HK-2 (cell line): Measurements from ENCODE around the gene KCTD20.
"Not testable (repeated sequence)": the region's sequence is repeated elsewhere in the genome, so short reads cannot be mapped to it uniquely, and the experiment has no call there.

Experiments
- DNase-seq: peaks from one replicate; pipeline ENCODE4 v3.0.0-alpha.2; 2018; ENCODE audit not compliant: unreplicated experiment

The KCTD20 gene

DNA sequence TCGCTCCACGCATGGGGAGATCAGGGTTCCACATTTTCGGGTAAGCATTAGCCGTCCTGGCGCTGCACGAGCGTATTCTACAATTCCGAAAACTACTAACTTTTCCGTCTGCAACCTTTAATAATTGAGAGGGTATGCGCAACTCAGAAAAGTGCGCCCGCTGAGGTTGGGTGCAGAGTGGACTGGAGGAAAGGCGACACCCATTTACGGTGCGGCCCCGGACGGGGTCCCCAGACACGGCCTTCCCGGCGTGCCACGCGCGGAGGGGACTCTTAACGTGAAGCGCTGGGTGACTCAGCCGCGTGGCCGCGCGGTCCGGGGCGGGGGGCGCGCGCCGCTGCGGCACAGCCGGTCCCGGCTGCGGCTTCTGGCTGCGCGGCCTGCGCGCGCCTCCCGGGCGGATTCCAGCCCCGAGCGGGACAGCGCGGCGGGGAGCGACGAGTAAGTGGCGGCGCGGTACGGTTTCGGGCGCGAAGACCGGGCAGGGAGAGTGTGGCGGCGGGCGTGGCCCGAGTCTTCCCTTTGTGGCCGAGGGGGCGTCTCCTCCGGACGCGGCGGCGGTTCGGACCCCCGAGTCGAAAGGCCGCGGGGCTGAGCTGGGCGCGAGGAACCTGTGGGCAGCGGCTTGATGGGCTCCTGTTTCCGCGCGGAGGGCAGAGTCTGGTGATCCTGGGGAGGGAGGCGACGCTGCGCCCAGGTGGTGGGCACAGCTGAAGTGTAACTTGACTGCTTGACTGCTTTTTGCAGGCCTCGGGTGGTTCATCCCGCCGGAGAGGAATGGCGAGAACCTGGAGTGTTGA, at the start of gene KCTD20, which contains the start of gene PXT1:
KCTD20 (plus strand) TSS at position 330 of the 800 bp plus-strand sequence. CDS start 27,098 bp downstream, outside the sequence.
PXT1 (minus strand) TSS at position 184 of the 800 bp plus-strand sequence. CDS start 16,772 bp downstream, outside the sequence.
- DNase-seq, result peak; percentile 85

DNA sequence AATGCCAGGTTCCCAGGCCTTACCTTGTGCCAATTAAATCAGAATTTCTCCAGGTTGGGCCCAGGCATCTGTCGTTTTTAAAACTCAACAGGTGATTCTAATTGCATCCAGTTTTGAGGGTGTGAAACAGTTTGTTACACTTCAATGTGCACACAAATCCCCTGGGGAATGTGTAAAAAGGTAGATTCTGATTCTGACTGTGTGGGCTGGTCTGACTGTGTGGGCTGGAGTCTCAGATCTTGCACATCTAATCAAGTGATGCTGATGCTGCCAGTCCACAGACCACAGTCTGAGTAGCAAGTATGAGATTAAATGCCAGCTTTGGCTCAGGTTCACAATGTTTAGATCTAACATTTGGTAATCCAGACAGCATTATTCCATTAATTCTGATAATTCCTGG, 42.8 kb upstream of the KCTD20 start:
- no peak for DNase-seq

DNA sequence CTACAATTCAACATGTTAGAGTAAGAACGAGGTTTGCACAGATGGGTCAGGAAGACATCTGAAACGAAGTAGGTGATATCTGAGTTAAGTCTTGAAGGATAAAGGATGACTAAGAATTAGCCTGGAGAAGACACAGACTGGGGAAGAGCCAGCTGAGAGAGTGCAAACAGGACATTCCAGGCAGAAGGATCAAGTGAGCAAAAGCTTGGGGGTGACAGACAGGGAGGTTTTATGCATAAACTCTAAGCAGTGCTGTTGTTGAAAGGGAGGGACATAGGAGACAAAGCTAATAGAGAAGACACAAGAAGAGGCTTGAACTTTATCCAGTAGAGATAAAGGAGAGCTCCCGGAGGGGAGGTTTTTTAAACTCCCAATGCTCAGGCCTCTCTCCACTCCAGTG, 40.3 kb upstream of the KCTD20 start:
- no peak for DNase-seq

DNA sequence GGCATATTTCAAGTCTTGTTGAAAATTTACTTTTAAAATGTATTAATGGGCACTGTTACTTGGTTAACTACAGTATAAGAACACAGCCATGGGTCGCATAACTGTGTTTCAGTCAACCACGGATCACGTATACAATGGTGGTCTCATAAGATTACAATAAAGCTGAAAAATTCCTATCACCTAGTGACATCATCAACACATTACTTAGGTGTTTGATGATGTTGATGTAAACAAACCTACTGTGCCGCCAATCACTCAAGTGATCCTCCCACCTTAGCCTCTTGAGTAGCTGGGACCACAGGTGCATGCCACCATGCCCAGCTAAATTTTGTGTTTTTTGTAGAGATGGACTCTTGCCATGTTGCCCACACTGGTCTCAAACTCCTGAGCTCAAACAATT, 38.6 kb upstream of the KCTD20 start:
- DNase-seq, result no peak

DNA sequence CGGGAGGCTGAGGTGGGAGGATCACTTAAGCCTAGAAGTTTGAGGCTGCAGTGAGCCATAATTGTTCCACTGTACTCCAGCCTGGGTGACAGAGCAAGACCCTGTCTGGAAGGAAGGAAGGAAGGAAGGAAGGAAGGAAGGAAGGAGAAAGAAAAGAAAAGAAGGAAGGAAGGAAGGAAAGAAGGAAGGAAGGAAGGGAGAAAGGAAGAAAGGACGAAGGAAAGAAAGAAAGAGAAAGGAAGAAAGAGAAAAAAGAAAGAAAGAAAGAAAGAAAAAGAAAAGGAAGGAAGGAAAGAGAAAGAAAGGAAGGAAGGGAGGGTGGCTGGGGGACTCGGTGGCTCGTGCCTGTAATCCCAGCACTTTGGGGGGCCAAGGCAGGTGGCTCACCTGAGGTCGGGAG, 33.1 kb upstream of the KCTD20 start:
- not testable (repeated sequence) for DNase-seq

DNA sequence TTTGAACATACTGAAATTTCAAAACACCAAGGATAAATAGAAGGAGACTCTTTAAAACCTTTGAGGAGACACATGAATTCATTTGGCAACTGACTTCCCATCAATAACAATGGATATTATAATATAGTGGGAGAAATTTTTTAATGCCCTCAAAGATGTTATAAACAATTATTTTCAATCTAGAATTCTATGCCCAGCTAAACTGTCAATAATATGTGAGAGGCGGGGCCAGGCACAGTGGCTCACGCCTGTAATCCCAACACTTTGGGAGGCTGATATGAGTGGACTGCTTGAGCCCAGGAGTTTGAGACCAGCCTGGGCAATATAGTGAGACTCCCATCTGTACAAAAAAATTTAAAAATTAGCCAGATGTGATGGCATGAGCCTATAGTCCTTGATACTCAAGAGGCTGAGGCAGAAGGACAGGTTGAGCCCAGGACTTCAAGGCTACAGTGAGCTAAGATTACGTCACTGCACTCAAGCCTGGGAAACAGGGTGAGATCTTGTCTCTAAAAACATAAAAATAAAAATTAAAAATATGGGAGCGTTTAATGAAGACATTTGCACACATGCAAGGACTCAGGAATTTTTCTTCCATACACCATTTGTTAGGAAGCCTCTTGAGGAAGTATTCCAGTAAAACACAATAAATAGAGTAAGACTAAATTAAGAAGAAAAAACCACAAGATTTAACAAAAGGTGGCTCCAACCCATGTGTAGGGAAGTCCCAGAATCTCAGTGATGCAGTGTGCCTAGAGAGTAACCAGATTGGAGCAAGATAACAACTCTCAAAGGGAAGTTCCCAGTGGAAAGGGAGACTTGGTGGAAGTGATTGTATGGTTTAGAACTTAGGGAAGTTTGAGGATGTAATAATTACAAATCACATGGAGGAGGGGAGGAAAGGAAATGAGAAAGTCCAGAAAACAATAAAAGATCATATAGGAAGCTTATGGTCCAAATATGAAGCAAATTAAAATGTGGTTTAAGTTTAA, 29.0 kb upstream of the KCTD20 start:
- DNase-seq, result no peak

DNA sequence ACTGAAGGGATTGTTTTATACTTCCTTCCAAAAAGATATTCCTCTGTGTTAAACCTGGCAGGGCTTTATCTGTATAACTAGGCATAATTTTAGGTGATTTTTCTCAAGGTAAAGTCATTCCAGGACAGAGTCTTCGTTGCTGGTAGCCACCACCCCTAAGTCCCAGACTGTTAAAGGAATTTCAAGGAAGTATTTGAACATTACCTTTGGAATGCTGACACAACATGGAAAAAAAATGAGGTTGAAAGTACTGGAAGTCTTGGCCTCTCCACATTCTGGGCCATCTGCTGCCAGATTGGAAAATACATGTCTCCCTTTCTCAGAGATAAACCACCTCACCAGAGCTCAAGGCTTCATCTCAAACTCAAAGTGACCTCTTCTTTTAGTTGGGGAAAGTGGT, 28.3 kb upstream of the KCTD20 start:
- DNase-seq, result no peak

DNA sequence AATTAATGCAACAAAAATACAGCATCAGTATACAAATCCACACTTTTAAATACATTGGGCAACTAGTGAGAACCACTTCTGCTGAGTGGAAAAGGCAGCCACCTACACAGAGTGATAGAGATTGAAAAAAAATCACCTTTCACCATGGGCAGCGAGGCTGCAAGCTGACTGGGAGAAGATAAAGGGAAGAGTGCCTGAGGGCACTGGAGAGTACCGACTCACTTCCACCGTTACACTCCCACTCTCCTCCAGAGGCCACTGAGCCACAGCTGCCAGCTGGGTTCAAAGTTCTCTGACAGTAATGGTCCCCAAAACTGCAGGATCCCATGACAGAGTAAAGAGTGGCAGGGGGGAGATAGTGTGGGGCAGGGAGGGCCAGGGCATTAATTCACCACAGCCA, 24.2 kb upstream of the KCTD20 start:
- DNase-seq, result no peak

DNA sequence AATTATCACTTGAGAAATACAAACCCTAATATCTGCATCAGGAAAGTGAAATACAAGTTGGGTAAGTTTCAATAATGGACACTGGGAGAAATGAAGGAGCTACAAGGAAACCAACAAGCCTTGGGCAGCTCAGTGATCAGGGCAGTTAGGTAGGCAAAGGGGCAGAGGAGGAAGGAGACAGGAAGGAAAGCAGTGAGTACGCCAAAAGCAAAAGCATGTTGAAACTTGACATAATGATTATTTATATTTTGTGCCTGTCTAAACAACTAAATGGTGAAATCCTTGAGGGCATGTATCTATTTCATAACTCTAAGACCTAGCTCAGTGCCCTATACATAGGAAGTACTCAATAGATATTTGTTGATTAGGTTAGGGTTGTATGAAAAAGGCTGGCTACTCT, 23.5 kb upstream of the KCTD20 start:
- DNase-seq, result no peak

DNA sequence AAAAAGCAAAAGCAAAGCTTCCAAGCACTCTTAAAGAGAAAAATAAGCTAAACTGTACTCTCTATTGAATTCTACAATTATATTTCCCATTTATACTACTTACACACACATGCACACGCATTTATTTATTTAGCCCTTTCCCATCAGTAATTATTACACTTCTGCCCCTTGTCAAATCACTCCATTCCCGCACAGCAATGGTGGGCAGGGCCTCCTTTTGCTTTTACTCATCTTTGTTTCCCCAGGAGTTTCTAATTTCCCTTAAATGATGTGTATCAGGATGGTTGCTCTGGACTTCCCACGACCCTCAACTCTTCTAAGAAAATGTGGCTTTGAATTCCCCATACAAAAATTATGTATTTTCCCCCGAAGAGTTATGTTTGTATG, 20.1 kb upstream of the KCTD20 start:
- no peak for DNase-seq

DNA sequence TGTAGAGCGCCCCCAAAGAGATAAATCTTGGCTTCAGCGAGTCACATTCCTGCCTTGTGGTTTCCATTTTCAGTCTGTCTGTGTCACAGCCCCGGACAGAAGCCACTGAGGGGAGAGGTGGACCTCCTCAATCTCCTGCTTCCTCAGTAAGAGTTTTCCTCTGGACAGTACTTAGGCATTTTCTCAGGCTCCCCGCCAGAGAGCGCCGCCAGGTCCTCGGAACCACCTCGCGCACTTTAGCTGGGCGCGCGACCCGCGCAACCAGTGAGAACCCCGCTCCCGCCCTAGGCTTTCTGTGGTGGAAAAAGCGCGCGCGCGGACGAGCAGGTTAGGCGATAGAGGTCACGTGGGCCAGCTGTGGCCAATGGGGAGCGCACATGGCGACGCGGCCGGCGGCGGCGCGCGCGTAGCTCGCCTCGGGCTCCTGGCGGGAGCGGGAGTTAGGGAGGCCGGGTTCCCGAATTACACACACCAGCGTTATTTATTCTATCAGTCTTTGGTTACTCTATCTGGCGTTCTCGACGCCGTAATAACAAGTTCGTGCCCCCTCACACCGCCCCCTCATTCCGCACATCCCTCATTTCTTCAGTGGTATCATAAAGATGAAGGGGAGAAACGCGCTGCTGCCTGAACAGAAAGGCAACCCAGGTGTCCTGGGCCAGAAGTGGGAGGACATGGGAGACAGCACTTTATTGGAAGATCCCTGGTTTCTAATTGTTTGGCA, 19.5 kb upstream of the KCTD20 start:
- peak; percentile 99 for DNase-seq

DNA sequence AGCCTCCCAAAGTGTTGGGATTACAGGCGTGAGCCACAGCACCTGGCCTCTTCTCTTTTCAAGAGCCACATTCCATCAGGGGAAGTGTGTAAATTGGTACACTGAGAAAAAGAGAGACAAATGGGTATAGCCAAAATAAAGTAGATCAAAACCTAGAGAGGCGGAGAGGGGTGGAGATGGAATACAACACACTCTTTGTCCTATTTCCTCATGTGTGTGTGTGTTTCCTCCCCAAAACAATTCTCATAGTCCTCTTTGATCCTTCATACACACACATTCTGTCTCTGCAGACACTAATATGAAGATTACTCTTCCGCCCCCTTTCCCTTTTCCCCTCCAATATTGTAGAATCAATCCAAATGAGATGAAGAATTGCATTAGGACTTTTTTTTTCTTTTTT, 16.2 kb upstream of the KCTD20 start:
- DNase-seq, result no peak

DNA sequence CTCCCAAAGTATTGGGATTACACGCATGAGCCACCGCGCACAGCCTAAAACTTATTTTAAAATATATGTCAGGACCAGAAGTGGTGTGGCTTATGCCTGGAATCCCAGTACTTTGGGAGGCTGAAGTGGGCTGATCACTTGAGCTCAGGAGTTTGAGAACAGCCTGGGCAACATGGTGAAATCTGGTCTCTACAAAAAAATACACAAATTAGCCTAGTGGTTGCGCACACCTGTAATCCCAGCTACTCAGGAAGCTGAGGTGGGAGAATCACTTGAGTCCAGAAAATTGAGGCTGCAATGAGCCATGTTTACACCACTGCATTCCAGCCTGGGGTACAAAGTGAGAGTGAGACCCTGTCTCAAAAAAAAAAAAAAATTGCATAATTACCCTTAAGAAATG, 13.9 kb upstream of the KCTD20 start:
- no peak for DNase-seq

DNA sequence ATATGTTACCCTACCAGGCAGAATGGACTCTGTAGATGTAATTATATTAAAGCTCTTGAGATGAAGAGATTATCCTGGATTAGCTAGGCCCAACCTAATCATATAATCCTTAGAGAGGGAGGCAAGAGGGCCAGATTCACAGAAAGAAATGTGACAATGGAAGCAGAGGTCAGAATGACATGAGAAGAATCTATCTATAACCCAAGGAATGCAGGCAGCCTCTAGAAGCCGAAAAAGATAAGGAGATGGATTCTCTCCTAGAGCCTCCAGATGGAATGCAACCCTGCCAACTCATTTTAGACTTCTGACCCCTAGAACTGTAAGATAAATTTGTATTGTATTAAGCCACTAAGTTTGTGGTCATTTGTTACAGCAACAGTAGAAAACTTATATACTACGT, 12.4 kb upstream of the KCTD20 start:
- DNase-seq, result no peak

DNA sequence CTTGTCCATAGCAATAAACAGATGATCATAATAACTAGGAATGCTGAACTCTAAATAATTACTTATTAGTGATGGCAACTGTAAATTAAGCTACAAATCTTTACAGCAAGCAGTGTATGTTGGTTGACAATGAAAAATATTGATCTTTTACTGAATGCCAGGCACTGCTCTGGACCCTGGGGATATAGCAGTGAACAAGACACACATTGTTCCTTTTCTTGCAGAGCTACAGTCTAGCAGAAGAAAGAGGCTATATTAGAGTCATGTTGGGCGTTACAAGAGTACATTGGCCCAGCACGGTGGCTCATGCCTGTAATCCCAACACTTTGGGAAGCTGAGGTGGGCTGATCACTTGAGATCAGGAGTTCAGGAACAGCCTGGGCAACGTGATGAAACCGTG, 11.6 kb upstream of the KCTD20 start:
- no peak for DNase-seq

DNA sequence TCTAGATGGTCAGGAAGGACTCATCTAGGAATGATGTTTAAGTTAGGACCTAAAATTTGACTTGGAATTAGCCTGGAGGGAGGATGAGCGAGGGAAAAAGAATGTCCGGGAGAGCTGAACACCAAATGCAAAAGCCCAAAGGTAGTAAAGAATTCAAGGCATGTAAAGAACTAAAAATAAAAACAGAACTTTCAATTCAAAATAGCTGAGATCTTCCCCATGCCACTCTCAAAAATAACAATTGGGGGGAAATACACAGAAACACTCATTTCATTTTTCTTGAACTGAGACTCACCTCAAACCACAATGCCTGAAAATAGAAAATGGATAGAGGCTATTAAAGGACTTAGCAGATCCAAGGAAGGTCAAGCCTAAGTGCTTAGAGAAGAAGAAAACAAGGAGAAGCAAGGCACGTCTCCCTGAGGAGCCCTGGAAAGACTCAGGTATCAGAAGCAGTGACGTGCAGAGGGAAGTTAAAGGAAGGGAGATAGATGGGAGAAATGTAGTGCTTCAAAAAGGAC, 10.6 kb upstream of the KCTD20 start:
- no peak for DNase-seq

DNA sequence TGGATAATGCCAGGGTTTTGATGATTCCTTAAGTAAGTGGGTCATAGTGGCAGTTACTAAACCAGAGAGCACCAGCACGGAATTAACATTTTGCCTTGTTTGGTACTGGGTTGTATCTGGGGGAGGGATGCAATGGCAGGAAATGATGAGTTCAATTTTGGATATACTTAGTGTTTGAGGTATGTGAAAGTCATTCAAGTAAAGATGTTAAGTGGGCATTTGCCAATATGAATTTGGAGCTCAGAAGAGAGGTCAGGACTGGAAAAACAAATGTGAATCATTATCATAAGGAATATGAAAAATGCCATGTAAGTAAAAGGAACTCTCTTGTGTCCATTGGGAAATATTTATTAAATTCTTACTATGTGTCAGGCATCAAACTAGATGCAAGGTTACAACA, 6.3 kb upstream of the KCTD20 start:
- DNase-seq, result no peak

DNA sequence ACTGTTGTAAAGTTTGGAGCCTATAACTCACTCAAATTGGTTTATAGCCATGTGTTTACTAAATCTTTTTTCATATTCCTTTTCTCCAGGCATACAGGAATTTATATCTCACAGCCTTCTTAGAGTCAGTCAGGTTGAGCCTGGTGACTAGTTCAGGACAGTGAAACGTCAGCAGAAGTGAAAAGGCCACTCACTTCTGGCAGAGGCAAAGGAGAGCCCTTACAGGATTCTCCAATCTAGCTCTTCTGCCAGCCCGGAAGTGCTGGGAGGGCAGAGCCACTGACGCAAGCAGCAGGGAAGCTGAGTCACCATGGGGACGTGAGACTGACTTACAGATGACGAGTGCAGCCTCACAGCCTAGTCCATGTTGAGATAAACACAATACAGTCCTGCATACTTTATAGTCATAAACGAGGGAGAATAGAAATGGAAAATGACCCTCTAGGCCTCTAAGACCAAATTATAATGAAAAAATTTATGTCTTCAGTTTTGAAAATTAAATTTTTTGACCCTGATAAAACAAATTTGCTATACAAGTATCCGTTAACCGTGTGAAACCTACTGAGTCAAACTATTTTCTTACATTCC, 1.4 kb upstream of the KCTD20 start:
- DNase-seq, result peak; percentile 89

DNA sequence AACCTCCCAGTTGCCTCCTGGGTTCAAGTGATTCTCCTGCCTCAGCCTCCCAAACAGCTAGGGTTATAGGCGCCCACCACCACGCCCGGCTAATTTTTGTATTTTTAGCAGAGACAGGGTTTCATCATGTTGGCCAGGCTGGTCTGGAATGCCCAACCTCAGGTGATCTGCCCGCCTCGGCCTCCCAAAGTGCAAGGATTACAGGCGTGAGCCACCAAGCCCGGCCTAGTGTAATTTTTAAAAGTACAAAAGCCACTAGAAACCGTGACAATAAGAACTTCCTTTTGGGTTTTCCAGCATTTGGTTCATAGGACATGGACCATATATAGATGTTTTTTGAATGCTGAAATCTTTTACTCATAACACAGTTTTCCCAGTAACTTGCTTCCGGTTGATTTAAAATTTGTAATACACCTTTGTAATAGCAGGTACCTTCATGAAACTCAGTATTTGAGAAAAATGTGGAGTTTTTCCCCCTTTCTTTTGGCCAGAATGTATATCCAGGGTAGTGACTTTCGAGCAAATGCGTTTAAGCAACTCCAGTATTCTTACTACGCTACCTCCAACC, 613 bp upstream of the KCTD20 start:
- no peak for DNase-seq

DNA sequence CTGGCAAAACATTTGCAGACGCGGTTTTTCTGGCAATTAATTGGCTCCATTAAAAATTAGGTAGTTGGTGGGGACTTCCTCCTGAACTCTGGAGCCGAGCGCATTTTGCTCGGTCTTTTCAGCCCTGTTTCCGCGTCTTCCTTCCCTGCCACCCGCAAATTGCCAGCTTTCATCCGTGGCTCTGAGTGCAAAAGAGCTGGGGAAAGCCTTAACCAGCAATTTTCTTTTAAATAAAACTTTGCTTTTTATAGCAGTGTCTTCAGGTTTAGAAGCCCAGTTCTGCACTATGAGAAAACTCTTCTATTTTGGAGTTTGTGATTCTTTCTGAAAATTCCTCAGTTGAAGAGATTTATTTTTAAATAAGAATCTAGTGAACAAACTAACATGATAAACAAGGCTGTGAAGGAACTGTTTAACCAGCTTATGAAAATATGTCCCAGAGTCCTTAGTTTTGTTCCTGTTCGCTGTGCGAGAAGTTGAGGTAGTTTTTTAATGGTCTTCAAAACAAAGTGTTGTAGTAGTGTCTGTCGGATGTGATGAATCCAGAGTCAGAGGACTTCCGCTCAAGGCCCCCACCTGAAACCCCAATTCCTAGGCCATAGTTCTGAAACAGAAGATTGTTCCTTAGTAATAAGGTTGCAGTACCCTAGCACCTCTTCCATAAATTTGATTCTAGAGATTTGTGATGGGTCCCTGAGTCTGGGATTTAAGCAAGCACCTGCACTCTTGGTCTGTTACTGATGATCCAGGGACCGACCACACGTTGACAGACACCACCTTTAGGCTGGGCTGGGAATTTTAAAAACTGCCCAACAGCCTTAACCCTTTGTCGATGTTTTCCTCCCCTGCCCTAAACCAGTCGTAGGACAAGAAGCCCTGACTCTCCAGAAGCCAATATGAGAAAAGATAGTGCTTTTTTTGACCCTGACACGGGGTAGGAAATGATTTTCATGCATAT, 950 bp downstream of the KCTD20 start:
- peak; percentile 11 for DNase-seq
